ENCODE data around the gene TPRG1.

DNA sequence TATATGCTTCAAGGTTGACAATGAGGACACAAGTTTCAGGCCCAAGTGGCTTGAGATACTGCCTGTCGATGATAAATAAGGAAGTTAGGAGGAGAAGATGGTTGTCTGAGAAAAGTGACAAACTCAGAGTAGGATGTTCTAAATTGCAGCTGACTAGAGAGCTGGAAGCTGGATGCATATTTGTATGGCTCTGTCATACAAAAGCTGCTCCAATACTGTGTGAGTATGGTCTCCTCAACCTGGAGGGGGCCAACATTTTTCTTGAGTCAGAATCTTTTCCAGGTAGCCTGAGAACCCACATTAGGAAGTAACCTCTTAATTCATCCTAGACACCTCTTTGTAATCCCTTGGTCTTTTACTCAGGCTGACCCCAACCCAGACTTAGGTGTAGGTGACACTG is 28.4 kb upstream of the TPRG1 start:
- TF ChIP-seq YY1 (IDR thresholded peaks at IDR 0.05) (no peak), RAD21 (IDR thresholded peaks at IDR 0.05) (no peak), CTCF (IDR thresholded peaks at IDR 0.05; ENCODE audit: low read depth, low read length, missing input control) (no peak)

Measured in liver (tissue), 3 donors.